Measurements from ENCODE around the gene NOS3. TPM values are rescaled to one million over a fixed set of nuclear protein-coding genes. Genes with fewer than 3 reads are reported as not detected.

The NOS3 gene
- total and polyA plus RNA-seq, 9 of the 15 experiments (the other 6 are each of a cell fraction or from before 2014, with no cell fraction given): 1.1 to 121 (median 23.6) TPM

GRCh38 chr7:151040616-151041375 is 50.0 kb downstream of the NOS3 start (continued):
- TF ChIP-seq ZBTB11 (CRISPR knock-in tag; IDR thresholded peaks at IDR 0.05) (no peak), CREB1 (IDR thresholded peaks at IDR 0.05) (no peak), CREB1 (CRISPR knock-in tag; IDR thresholded peaks at IDR 0.05) (no peak; the same call in 1 of the 2 replicates), ZNF518B (CRISPR knock-in tag; IDR thresholded peaks at IDR 0.05) (no peak), HNRNPK (IDR thresholded peaks at IDR 0.05; ENCODE audit: low read depth, low read length, poor library complexity, severe bottlenecking) (no peak), FOXM1 (IDR thresholded peaks at IDR 0.05; ENCODE audit: low read depth) (no peak), FOXM1 (CRISPR knock-in tag; IDR thresholded peaks at IDR 0.05; ENCODE audit: low read depth) (no peak), HNRNPL (IDR thresholded peaks at IDR 0.05; ENCODE audit: low read depth, low read length) (no peak), ZNF316 (IDR thresholded peaks at IDR 0.05) (no peak), ZNF75A (CRISPR knock-in tag; IDR thresholded peaks at IDR 0.05) (no peak), CTCFL (IDR thresholded peaks at IDR 0.05; ENCODE audit: borderline replicate concordance, insufficient read depth, low read depth, low read length, poor library complexity, severe bottlenecking) (no peak), RBFOX2 (IDR thresholded peaks at IDR 0.05; ENCODE audit: low read depth, low read length) (0 out of 2 replicates have a peak, but pooled peaks have one; percentile 16), ERF (CRISPR knock-in tag; IDR thresholded peaks at IDR 0.05) (no peak), EP400 (IDR thresholded peaks at IDR 0.05) (no peak), PPARD (CRISPR knock-in tag; IDR thresholded peaks at IDR 0.05) (no peak), TEAD1 (CRISPR knock-in tag; IDR thresholded peaks at IDR 0.05) (no peak), FIP1L1 (IDR thresholded peaks at IDR 0.05; ENCODE audit: low read depth, low read length, poor library complexity, severe bottlenecking) (no peak), POLR2G (IDR thresholded peaks at IDR 0.05; ENCODE audit: low read depth, low read length) (peak; percentile 28; the same call in 1 of the 2 replicates)

All from K562 (cell line).